B cell (primary cell): ENCODE data around the gene BLVRB. TPM values are rescaled to one million over a fixed set of nuclear protein-coding genes. Genes with fewer than 3 reads are reported as not detected.

Experiments used
- ATAC-seq: fragments of 200-7000 bp; cut with Tn5 transposase; one replicate; pipeline ENCODE4 v1.10.0; 2021; ENCODE audit warnings: low read depth, mild to moderate bottlenecking, moderate number of reproducible peaks, moderate library complexity
- CTCF ChIA-PET: fragments of 350-600 bp; sonication (Branson Sonifier 250); formaldehyde crosslinking; loops from one replicate; lab custom pipeline; 2021; ENCODE audit warnings: antibody characterized with exemption, inconsistent platforms; lab: Charles Lee
- POLR2A ChIA-PET: fragments of 350-600 bp; sonication (Branson Sonifier 250); formaldehyde crosslinking; loops from one replicate; lab custom pipeline; 2021; ENCODE audit warnings: antibody characterized with exemption; lab: Charles Lee
- DNase-seq: peaks from one replicate; pipeline ENCODE4 v3.0.0; 2013
- H2AFZ ChIP-seq: 2 replicates; pipeline ENCODE4 v1.6.1; 2012; ENCODE audit warnings: mild to moderate bottlenecking, low read depth, low read length; ENCODE audit not compliant: insufficient read depth, poor library complexity, severe bottlenecking
- H3K27ac ChIP-seq, 2 donors: 1 replicate in 1 of 2; 2 replicates in 1 of 2; pipeline ENCODE4 v1.5.1; 2012 to 2013; ENCODE audit warnings: low read length in 2 of 2, mild to moderate bottlenecking in 2 of 2, moderate library complexity in 1 of 2
- H3K27me3 ChIP-seq, 4 experiments: fragments of 200-600 bp in 1 of 4; sonication (generic) in 1 of 4; replicated peaks in 1 of 4; 1 replicate in 2 of 4; 2 replicates in 2 of 4; pipeline versions ENCODE4 v1.6.1 to v1.7.0; 2013 to 2016; ENCODE audit warnings: low read length in 3 of 4, mild to moderate bottlenecking in 2 of 4, mixed read lengths in 1 of 4, moderate library complexity in 1 of 4; ENCODE audit not compliant: insufficient read depth in 4 of 4, control insufficient read depth in 3 of 4; ENCODE audit errors: control extremely low read depth in 1 of 4
- H3K36me3 ChIP-seq, 2 experiments: replicated peaks in 1 of 2; 1 replicate in 1 of 2; 2 replicates in 1 of 2; pipeline versions ENCODE4 v1.6.1 to v1.7.1; 2013; ENCODE audit warnings: low read length in 1 of 2; ENCODE audit not compliant: insufficient read depth in 2 of 2, control insufficient read depth in 1 of 2; ENCODE audit errors: control extremely low read depth in 1 of 2, extremely low read depth in 1 of 2
- H3K4me1 ChIP-seq, 2 donors: fragments of 200-600 bp in 1 of 2; sonication (generic) in 1 of 2; 1 replicate in 1 of 2; 2 replicates in 1 of 2; pipeline versions ENCODE4 v1.5.1 to v1.6.1; 2013 to 2017; ENCODE audit warnings: low read length in 2 of 2; ENCODE audit not compliant: control insufficient read depth in 2 of 2, insufficient read depth in 2 of 2
- H3K4me2 ChIP-seq: replicated peaks from 2 replicates; pipeline ENCODE3; 2012; ENCODE audit warnings: mild to moderate bottlenecking, low read depth, low read length; ENCODE audit not compliant: poor library complexity, severe bottlenecking
- H3K4me3 ChIP-seq, 5 experiments: fragments of 200-600 bp in 1 of 5; sonication (generic) in 1 of 5; 1 replicate in 3 of 5; 2 replicates in 2 of 5; pipeline versions ENCODE4 v1.5.1 to v1.7.0; 2011 to 2016; ENCODE audit warnings: low read length in 4 of 5, mild to moderate bottlenecking in 4 of 5, low read depth in 2 of 5, control low read depth in 1 of 5, moderate library complexity in 1 of 5; ENCODE audit not compliant: insufficient read depth in 1 of 5; ENCODE audit errors: control extremely low read depth in 1 of 5, extremely low read depth in 1 of 5
- H3K79me2 ChIP-seq: fragments of 200-600 bp; sonication (generic); one replicate; pipeline ENCODE4 v1.6.0; 2016; ENCODE audit warnings: low read length; ENCODE audit not compliant: control insufficient read depth, insufficient read depth
- H3K9ac ChIP-seq: fragments of 200-600 bp; sonication (generic); 2 replicates; pipeline ENCODE4 v1.6.1; 2017; ENCODE audit warnings: mild to moderate bottlenecking, low read length, moderate library complexity
- H3K9me3 ChIP-seq, 3 donors: one replicate each; pipeline versions ENCODE4 v1.6.1 to v1.7.1; 2013; ENCODE audit warnings: low read length in 2 of 3; ENCODE audit not compliant: control insufficient read depth in 2 of 3, insufficient read depth in 1 of 3; ENCODE audit errors: control extremely low read depth in 1 of 3
- H4K20me1 ChIP-seq: 2 replicates; pipeline ENCODE4 v1.6.0; 2012; ENCODE audit warnings: mild to moderate bottlenecking, low read length; ENCODE audit not compliant: insufficient read depth, control insufficient read depth, poor library complexity, severe bottlenecking
- H3K27ac Mint-ChIP-seq: one replicate; pipeline ENCODE4 v1.8.0; 2021; ENCODE audit warnings: mixed read lengths
- H3K27me3 Mint-ChIP-seq: one replicate; pipeline ENCODE4 v1.8.0; 2021; ENCODE audit warnings: mixed read lengths
- H3K4me1 Mint-ChIP-seq: one replicate; pipeline ENCODE4 v1.8.0; 2021; ENCODE audit warnings: mixed read lengths
- H3K4me3 Mint-ChIP-seq: one replicate; pipeline ENCODE4 v1.8.0; 2021; ENCODE audit warnings: mixed read lengths
- H3K9me3 Mint-ChIP-seq: one replicate; pipeline ENCODE4 v1.8.0; 2022; ENCODE audit warnings: mixed read lengths; ENCODE audit not compliant: insufficient read depth
- CTCF ChIP-seq: fragments of 200-600 bp; IDR thresholded peaks from one replicate; pipeline ENCODE4 v1.8.0; 2022; ENCODE audit warnings: antibody characterized with exemption, mild to moderate bottlenecking
- EZH2 ChIP-seq: IDR thresholded peaks from 2 replicates; pipeline ENCODE4 v1.6.1; 2012; ENCODE audit warnings: borderline replicate concordance, low read depth, mild to moderate bottlenecking, moderate library complexity, low read length; ENCODE audit not compliant: insufficient read depth, poor library complexity, severe bottlenecking
- WGBS: methylation state at CpG from one replicate; pipeline ENCODE4 v1.1.5; 2013; ENCODE audit warnings: missing lambda C conversion rate; ENCODE audit not compliant: insufficient coverage; 5-methylcytosine and 5-hydroxymethylcytosine counted together
- intact Hi-C: fragments of 100-400 bp; cut with micrococcal nuclease; formaldehyde crosslinking; loops from one replicate; pipeline ENCODE4 v1.10.0; 2022
- polyA plus RNA-seq: library from polyadenylated mRNA; depleted of rRNA; stranded (reverse); fragments of >200 nt; gene quantifications from 2 replicates; pipeline ENCODE4 v1.2.3, GENCODE V29; 2012
- total RNA-seq, 2 donors: library from RNA; stranded (reverse); fragments of 120-200 nt in 1 of 2; gene quantifications; 1 replicate in 1 of 2; 2 replicates in 1 of 2; pipeline versions ENCODE4 v1.2.3 to v1.2.4, GENCODE V29; 2013 to 2022

BLVRB gene
- total and polyA plus RNA-seq, 2 donors (not counting 1 experiment from before 2014, with no cell fraction given): 14.2 to 23.2 TPM

DNA sequence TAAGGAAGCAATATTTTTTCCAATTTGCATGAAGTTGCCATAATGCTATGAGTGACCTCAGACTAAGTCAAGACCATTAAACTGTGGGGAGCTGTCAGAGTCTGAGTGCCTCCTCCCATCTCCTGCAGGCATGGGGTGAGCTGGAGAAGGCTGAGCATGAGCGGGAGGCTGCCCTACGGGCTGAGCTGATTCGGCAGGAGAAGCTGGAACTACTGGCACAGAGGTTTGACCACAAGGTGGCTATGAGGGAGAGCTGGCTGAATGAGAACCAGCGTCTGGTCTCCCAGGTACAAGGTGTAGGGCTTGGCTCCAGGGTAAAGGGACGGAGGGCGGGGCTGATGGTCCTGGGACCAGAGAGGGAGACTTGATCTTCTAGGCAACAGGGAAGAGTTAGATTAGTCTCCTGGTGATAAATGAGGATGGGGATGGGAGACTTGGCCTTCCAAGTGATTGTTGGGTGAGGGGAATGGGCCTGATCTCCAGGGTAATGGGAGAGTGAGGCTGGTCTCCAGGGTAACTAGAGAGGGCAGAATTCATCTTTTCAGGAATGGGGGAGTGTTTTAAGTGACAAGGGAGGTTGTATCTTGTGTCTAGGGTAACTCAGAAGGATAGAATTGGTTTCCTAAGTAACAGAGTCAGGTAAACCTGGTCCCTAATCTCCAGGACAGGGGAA is 37.2 kb upstream of the BLVRB start:
- intact Hi-C loops: no loop called here
- CTCF ChIA-PET: no interaction called here
- no peak overlapping the region for H3K4me3 Mint-ChIP-seq

More for the DNA sequence above, 37.2 kb upstream of the BLVRB start:
- no peak overlapping the region for H3K4me3 ChIP-seq
- DNase-seq (no peak), ATAC-seq (no peak)
- POLR2A ChIA-PET: no interaction called here
- no peak for TF ChIP-seq CTCF
- no peak for TF ChIP-seq EZH2
- no peaks in the 10 kb centered on the region for H3K4me1 Mint-ChIP-seq
- H3K27ac Mint-ChIP-seq: no peak overlapping the region
- H3K9me3 Mint-ChIP-seq: no peaks in the 10 kb centered on the region
- no peaks in the 10 kb centered on the region for H4K20me1 ChIP-seq
- no peak overlapping the region for H3K27ac ChIP-seq
- no peak overlapping the region for H2AFZ ChIP-seq
- H3K9me3 ChIP-seq: peaks cover 0 to 4% (median 0%) of the 10 kb centered on the region in 3 donors
- H3K79me2 ChIP-seq: no peaks in the 10 kb centered on the region
- no peak overlapping the region for H3K4me2 ChIP-seq
- no peak overlapping the region for H3K9ac ChIP-seq
- WGBS: 64% methylated on average over 6 of the region's 6 CpGs
- peaks cover 0 to 18% (median 2%) of the 10 kb centered on the region in 4 experiments for H3K27me3 ChIP-seq
- no peaks in the 10 kb centered on the region for H3K36me3 ChIP-seq
- peaks cover 32% of the 10 kb centered on the region for H3K27me3 Mint-ChIP-seq
- H3K4me1 ChIP-seq: no peaks in the 10 kb centered on the region
